ENCODE results near the gene NFASC. TPM values are rescaled to one million over a fixed set of nuclear protein-coding genes. Genes with fewer than 3 reads are reported as not detected.

NFASC gene
- total RNA-seq, 2 experiments from 2014 or later, result not detected

GRCh38 chr1:204880906-204881305, 10.2 kb downstream of the NFASC start:
- Histone ChIP-seq H3K27me3 (ENCODE audit: control insufficient read depth in 1 of 2, insufficient read depth in 2 of 2, low read length in 2 of 2) (peaks cover 0 to 8% of the 10 kb centered on the region in 2 experiments), H3K4me3 (ENCODE audit: low read length) (no peak overlapping the region), H3K27ac (ENCODE audit: low read depth in 1 of 2, low read length in 2 of 2) (no peak overlapping the region), H3K4me1 (ENCODE audit: insufficient read depth, low read length) (no peaks in the 10 kb centered on the region), H3K9me3 (ENCODE audit: control insufficient read depth in 1 of 2, insufficient read depth in 1 of 2, low read length in 2 of 2) (no peaks in the 10 kb centered on the region), H3K36me3 (ENCODE audit: insufficient read depth, low read length) (no peaks in the 10 kb centered on the region)
- intact Hi-C loops (cut with DNase I, micrococcal nuclease), result no loop called here
- H3K27me3 Mint-ChIP-seq, result peaks cover 9% of the 10 kb centered on the region
- no peaks in the 10 kb centered on the region for H3K9me3 Mint-ChIP-seq
- no peaks in the 10 kb centered on the region for H3K36me3 Mint-ChIP-seq (ENCODE audit: low read depth)
- DNase-seq (no peak), ATAC-seq (ENCODE audit: poor library complexity) (no peak)
- CTCF ChIA-PET, result no interaction called here
- POLR2A ChIA-PET, result no interaction called here
- H3K4me1 Mint-ChIP-seq (ENCODE audit: low read depth), result no peaks in the 10 kb centered on the region
- no peak overlapping the region for H3K27ac Mint-ChIP-seq
- no peak for TF ChIP-seq CTCF (IDR thresholded peaks at IDR 0.05)
- H3K4me3 Mint-ChIP-seq, result no peak overlapping the region

GRCh38 chr1:204882479-204882878, 11.8 kb downstream of the NFASC start:
- Histone ChIP-seq H3K36me3 (ENCODE audit: insufficient read depth, low read length) (no peaks in the 10 kb centered on the region), H3K9me3 (ENCODE audit: control insufficient read depth in 1 of 2, insufficient read depth in 1 of 2, low read length in 2 of 2) (no peaks in the 10 kb centered on the region), H3K4me3 (ENCODE audit: low read length) (no peak overlapping the region), H3K27ac (ENCODE audit: low read depth in 1 of 2, low read length in 2 of 2) (no peak overlapping the region), H3K27me3 (ENCODE audit: control insufficient read depth in 1 of 2, insufficient read depth in 2 of 2, low read length in 2 of 2) (peaks cover 0 to 8% of the 10 kb centered on the region in 2 experiments), H3K4me1 (ENCODE audit: insufficient read depth, low read length) (no peaks in the 10 kb centered on the region)
- ATAC-seq (ENCODE audit: poor library complexity) (no peak), DNase-seq (no peak)
- intact Hi-C loops (cut with DNase I, micrococcal nuclease), result no loop called here
- no peak overlapping the region for H3K27ac Mint-ChIP-seq
- no peaks in the 10 kb centered on the region for H3K9me3 Mint-ChIP-seq
- H3K27me3 Mint-ChIP-seq, result peaks cover 5% of the 10 kb centered on the region
- ChIA-PET POLR2A (no interaction called here), CTCF (no interaction called here)
- no peaks in the 10 kb centered on the region for H3K4me1 Mint-ChIP-seq (ENCODE audit: low read depth)
- TF ChIP-seq CTCF (IDR thresholded peaks at IDR 0.05), result no peak
- no peak overlapping the region for H3K4me3 Mint-ChIP-seq
- no peaks in the 10 kb centered on the region for H3K36me3 Mint-ChIP-seq (ENCODE audit: low read depth)

GRCh38 chr1:204883405-204883804, 12.7 kb downstream of the NFASC start:
- H3K36me3 Mint-ChIP-seq (ENCODE audit: low read depth), result no peaks in the 10 kb centered on the region
- peaks cover 10% of the 10 kb centered on the region for H3K27me3 Mint-ChIP-seq
- ChIA-PET POLR2A (no interaction called here), CTCF (no interaction called here)
- Histone ChIP-seq H3K4me1 (ENCODE audit: insufficient read depth, low read length) (no peaks in the 10 kb centered on the region), H3K27me3 (ENCODE audit: control insufficient read depth in 1 of 2, insufficient read depth in 2 of 2, low read length in 2 of 2) (peaks cover 3 to 8% of the 10 kb centered on the region in 2 experiments), H3K36me3 (ENCODE audit: insufficient read depth, low read length) (no peaks in the 10 kb centered on the region), H3K27ac (ENCODE audit: low read depth in 1 of 2, low read length in 2 of 2) (no peak overlapping the region), H3K9me3 (ENCODE audit: control insufficient read depth in 1 of 2, insufficient read depth in 1 of 2, low read length in 2 of 2) (no peaks in the 10 kb centered on the region), H3K4me3 (ENCODE audit: low read length) (no peak overlapping the region)
- no peak overlapping the region for H3K4me3 Mint-ChIP-seq
- ATAC-seq (ENCODE audit: poor library complexity) (no peak), DNase-seq (no peak)
- intact Hi-C loops (cut with DNase I, micrococcal nuclease), result no loop called here
- no peaks in the 10 kb centered on the region for H3K9me3 Mint-ChIP-seq
- TF ChIP-seq CTCF (IDR thresholded peaks at IDR 0.05), result no peak
- H3K27ac Mint-ChIP-seq, result no peak overlapping the region
- no peaks in the 10 kb centered on the region for H3K4me1 Mint-ChIP-seq (ENCODE audit: low read depth)
